K562 (cell line): ENCODE results near the gene KIF25. TPM values are rescaled to one million over a fixed set of nuclear protein-coding genes. Genes with fewer than 3 reads are reported as not detected.

Source experiments
- ATAC-seq: fragments of 200-7000 bp; cut with Tn5 transposase; 3 replicates; pipeline ENCODE4 v1.9.1; 2020; ENCODE audit warnings: moderate library complexity
- BruUV-seq: library from RNA; stranded (reverse); fragments of 400-500 nt; replicated peaks from 2 replicates; lab custom pipeline; 2021; lab: Mats Ljungman, UMichigan
- CTCF ChIA-PET: fragments of 300-600 bp; formaldehyde crosslinking; extraction: SDS; loops from one replicate; lab custom pipeline; 2021; ENCODE audit warnings: low intra/inter-chr PET ratio; lab: Yijun Ruan, JAX
- POLR2A ChIA-PET: fragments of 300-600, 350-650 bp; sonication (Branson Sonifier 250); formaldehyde crosslinking; extraction: SDS; loops from one replicate; lab custom pipeline; 2021; ENCODE audit warnings: antibody characterized with exemption, inconsistent platforms; lab: Yijun Ruan, JAX
- DNase-seq, 4 experiments: peaks; one replicate each; pipeline versions ENCODE4 v3.0.0 to v3.0.0-alpha.2; 2011 to 2018; ENCODE audit warnings: low spot score in 3 of 4, mixed read lengths in 3 of 4; ENCODE audit errors: extremely low read depth in 1 of 4
- FAIRE-seq: peaks from 2 replicates; lab custom pipeline; 2011; peaks lifted over from hg19 to GRCh38; lab: Jason Lieb, UNC
- H2AFZ ChIP-seq: 2 replicates; pipeline ENCODE4 v1.6.0; 2011; ENCODE audit warnings: low read depth, low read length, control low read depth, inconsistent platforms
- H3K27ac ChIP-seq: fragments of 200-600 bp; 3 replicates; pipeline ENCODE4 v1.8.0; 2011; ENCODE audit warnings: low read depth, mild to moderate bottlenecking, control low read depth, inconsistent platforms, low read length, moderate library complexity, mixed read lengths; ENCODE audit errors: extremely low read depth
- H3K27me3 ChIP-seq, 2 experiments: fragments of 300-600 bp in 1 of 2; 2 replicates in 1 of 2; 3 replicates in 1 of 2; pipeline versions ENCODE4 v1.6.0 to v1.8.0; 2011; ENCODE audit warnings: inconsistent platforms in 2 of 2, low read length in 2 of 2, mild to moderate bottlenecking in 1 of 2, mixed read lengths in 1 of 2, moderate library complexity in 1 of 2; ENCODE audit not compliant: control insufficient read depth in 2 of 2, insufficient read depth in 2 of 2
- H3K36me3 ChIP-seq: fragments of 300-600 bp; 3 replicates; pipeline ENCODE4 v1.8.0; 2011; ENCODE audit warnings: mild to moderate bottlenecking, low read length, inconsistent platforms; ENCODE audit not compliant: control insufficient read depth, insufficient read depth
- H3K4me1 ChIP-seq, 2 experiments: fragments of 200-600 bp in 1 of 2; replicated peaks in 1 of 2; 2 replicates in 1 of 2; 3 replicates in 1 of 2; pipeline versions ENCODE4 v1.5.1 to v1.8.0; 2011; ENCODE audit warnings: inconsistent platforms in 2 of 2, low read length in 2 of 2, mild to moderate bottlenecking in 1 of 2, mixed read lengths in 1 of 2, moderate library complexity in 1 of 2; ENCODE audit not compliant: control insufficient read depth in 2 of 2, insufficient read depth in 2 of 2
- H3K4me2 ChIP-seq: 2 replicates; pipeline ENCODE4 v1.6.1; 2011; ENCODE audit warnings: low read length, control low read depth, inconsistent platforms, mixed read lengths; ENCODE audit not compliant: insufficient read depth
- H3K4me3 ChIP-seq: fragments of 200-600 bp; sonication (generic), shearing (Covaris generic); 2 replicates; pipeline ENCODE4 v1.5.1; 2016; ENCODE audit warnings: control low read depth, inconsistent platforms
- H3K79me2 ChIP-seq: fragments of 200-600 bp; 3 replicates; pipeline ENCODE4 v1.8.0; 2011; ENCODE audit warnings: low read length, inconsistent platforms; ENCODE audit not compliant: control insufficient read depth, insufficient read depth
- H3K9ac ChIP-seq, 2 experiments: 2 replicates each; pipeline versions ENCODE4 v1.6.0 to v1.6.1; 2011; ENCODE audit warnings: low read depth in 2 of 2, low read length in 2 of 2, control low read depth in 1 of 2, inconsistent platforms in 1 of 2, mild to moderate bottlenecking in 1 of 2, mixed read lengths in 1 of 2; ENCODE audit not compliant: insufficient read depth in 1 of 2
- H3K9me1 ChIP-seq: one replicate; pipeline ENCODE4 v1.6.0; 2011; ENCODE audit warnings: inconsistent platforms, mild to moderate bottlenecking, low read length, moderate library complexity; ENCODE audit not compliant: control insufficient read depth, insufficient read depth
- H3K9me3 ChIP-seq: replicated peaks from 2 replicates; pipeline ENCODE4 v1.5.1; 2011; ENCODE audit warnings: low read depth, low read length, inconsistent platforms; ENCODE audit not compliant: control insufficient read depth, insufficient read depth
- H4K20me1 ChIP-seq: replicated peaks from 2 replicates; pipeline ENCODE4 v1.6.1; 2011; ENCODE audit warnings: low read length, inconsistent platforms, mixed read lengths; ENCODE audit not compliant: control insufficient read depth, insufficient read depth
- EGR1 ChIP-seq: fragments of 450-650 bp; conservative IDR thresholded peaks from 2 replicates; pipeline ENCODE4 v1.6.1; 2017; ENCODE audit warnings: mild to moderate bottlenecking
- ILK ChIP-seq: fragments of 450-650 bp; IDR thresholded peaks from 2 replicates; pipeline ENCODE4 v1.6.1; 2016; ENCODE audit warnings: missing genetic modification characterization, low read depth, mild to moderate bottlenecking, missing compliant biosample characterization, moderate library complexity, borderline replicate concordance
- POLR3G ChIP-seq: IDR thresholded peaks from 2 replicates; pipeline ENCODE4 v1.6.1; 2011; ENCODE audit not compliant: insufficient read length, insufficient replicate concordance; ENCODE audit errors: extremely low read depth
- RBM17 ChIP-seq: fragments of 200-400 bp; formaldehyde crosslinking; IDR thresholded peaks from 2 replicates; pipeline ENCODE4 v1.6.1; 2017; ENCODE audit warnings: low read depth, mild to moderate bottlenecking, low read length, borderline replicate concordance
- TFAM ChIP-seq: fragments of 250-450 bp; sonication (Bioruptor Pico); conservative IDR thresholded peaks from 2 replicates; pipeline ENCODE4 v1.5.0; 2021; ENCODE audit warnings: mild to moderate bottlenecking, moderate library complexity
- ZNF23 ChIP-seq: fragments of 250-450 bp; sonication (Bioruptor Pico); IDR thresholded peaks from 2 replicates; pipeline ENCODE4 v1.4.0; 2020; ENCODE audit warnings: mild to moderate bottlenecking
- ZNF324 ChIP-seq: fragments of 250-450 bp; sonication (Bioruptor Pico); IDR thresholded peaks from 2 replicates; pipeline ENCODE4 v1.4.0; 2020; ENCODE audit warnings: mild to moderate bottlenecking
- ZNF354B ChIP-seq: fragments of 250-450 bp; sonication (Bioruptor Pico); IDR thresholded peaks from 2 replicates; pipeline ENCODE4 v1.4.0; 2020
- ZNF444 ChIP-seq: fragments of 250-450 bp; sonication (Bioruptor Pico); IDR thresholded peaks from 2 replicates; pipeline ENCODE4 v1.4.0; 2020; ENCODE audit warnings: mild to moderate bottlenecking, moderate library complexity
- WGBS: fragments of 100-300 bp; shearing (Covaris generic); methylation state at CpG from one replicate; pipeline ENCODE4 v1.1.6; 2016; ENCODE audit warnings: low coverage, mixed read lengths; ENCODE audit not compliant: insufficient coverage; ENCODE audit errors: missing lambda C conversion rate; 5-methylcytosine and 5-hydroxymethylcytosine counted together
- in situ Hi-C: fragments of 300-500 bp; cut with MboI; formaldehyde crosslinking; loops from 4 replicates; pipeline ENCODE4 v1.15.0; 2018; ENCODE audit warnings: inconsistent platforms, mixed read lengths
- intact Hi-C: fragments of 100-400 bp; cut with micrococcal nuclease; formaldehyde crosslinking; loops from 2 replicates; pipeline ENCODE4 v1.14.2; 2022
- polyA plus RNA-seq, 8 experiments: library from polyadenylated mRNA; depleted of rRNA in 4 of 8; stranded (reverse) in 5 of 8; unstranded in 3 of 8; fragments of >200 nt; fragmentation: Nextera tagmentation in 2 of 8; fragmentation: Illumina TruSeq in 1 of 8; extraction: Ambion mirVana in 2 of 8; extraction: Trizol in 1 of 8; gene quantifications; 2 replicates each; pipeline versions ENCODE4 v1.2.1 to v1.2.3, GENCODE V29; 2011 to 2014; ENCODE audit warnings: inconsistent platforms in 1 of 8, missing spikeins in 1 of 8
- total RNA-seq, 7 experiments: library from RNA; depleted of rRNA in 6 of 7; stranded (reverse); fragments of >200 nt in 6 of 7; fragmentation: Illumina TruSeq in 2 of 7; extraction: Trizol in 2 of 7; gene quantifications; 2 replicates each; pipeline versions ENCODE4 v1.2.1 to v1.2.3, GENCODE V29; 2011 to 2021; ENCODE audit warnings: low replicate concordance in 1 of 7
- TF ChIP-seq, protein P1 (sequence below): sonication (generic); formaldehyde crosslinking; IDR thresholded peaks from 2 replicates; pipeline ENCODE4 v1.9.0; 2022; ENCODE audit warnings: mild to moderate bottlenecking, missing genetic modification reagents
- TF ChIP-seq, protein P2 (sequence below), 2 experiments: fragments of 450-650 bp; formaldehyde crosslinking in 1 of 2; IDR thresholded peaks; 2 replicates each; pipeline versions ENCODE4 v1.4.0 to v1.6.1; 2014 to 2020; ENCODE audit warnings: mild to moderate bottlenecking in 2 of 2, borderline replicate concordance in 1 of 2, low read depth in 1 of 2
- TF ChIP-seq, protein P3 (sequence below): fragments of 250-450 bp; sonication (Bioruptor Pico); IDR thresholded peaks from 2 replicates; pipeline ENCODE4 v1.5.0; 2021
- TF ChIP-seq, protein P4 (sequence below): sonication (generic); formaldehyde crosslinking; IDR thresholded peaks from 2 replicates; pipeline ENCODE4 v1.8.0; 2022; ENCODE audit warnings: mild to moderate bottlenecking, missing genetic modification reagents

KIF25 gene
- total and polyA plus RNA-seq, 9 of the 15 experiments (the other 6 are each of a cell fraction or from before 2014, with no cell fraction given) = 0.04 to 0.49 (median 0.23) TPM; not detected in 5

DNA sequence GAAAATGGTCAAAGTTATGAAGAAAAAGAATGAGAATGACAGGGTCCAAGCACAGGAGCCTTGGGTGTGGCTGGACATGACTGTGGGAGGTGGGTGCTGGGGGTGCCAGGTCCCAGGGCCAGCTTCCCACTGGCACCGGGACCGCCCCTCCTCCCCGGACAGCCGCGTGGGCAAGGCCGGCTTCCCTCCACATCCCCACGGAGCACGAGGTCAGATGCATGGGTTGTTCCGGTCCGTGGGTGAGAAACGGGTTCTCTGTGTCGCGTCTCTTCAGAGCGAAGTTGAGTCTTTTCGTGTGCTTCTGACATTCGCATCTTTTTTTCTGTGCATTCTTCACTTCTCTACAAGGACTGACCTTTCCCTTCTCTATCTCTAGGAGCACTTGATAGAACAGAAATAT, 30.1 kb downstream of the KIF25 start:
- H3K9me1 ChIP-seq = no peaks in the 10 kb centered on the region
- no peaks in the 10 kb centered on the region for H4K20me1 ChIP-seq
- H3K4me2 ChIP-seq = no peak overlapping the region
- no peak overlapping the region for H3K9ac ChIP-seq
- ATAC-seq (no peak), DNase-seq (no peak), FAIRE-seq (no peak)
- ChIA-PET POLR2A (no interaction called here), CTCF (no interaction called here)
- no peaks in the 10 kb centered on the region for H3K79me2 ChIP-seq
- no peak overlapping the region for H3K4me3 ChIP-seq
- no peak overlapping the region for H2AFZ ChIP-seq
- H3K4me1 ChIP-seq = peaks cover 0 to 9% of the 10 kb centered on the region in 2 experiments; a peak in 4 of 5 replicates
- no peaks in the 10 kb centered on the region for H3K9me3 ChIP-seq
- peaks cover 31 to 62% of the 10 kb centered on the region in 2 experiments for H3K27me3 ChIP-seq
- in situ Hi-C loops (no loop called here), intact Hi-C loops (no loop called here)
- no peak overlapping the region for H3K27ac ChIP-seq
- BruUV-seq = no TSS peak
- 20% methylated on average over 16 of the region's 16 CpGs for WGBS
- H3K36me3 ChIP-seq = no peaks in the 10 kb centered on the region
- TF ChIP-seq, protein P1, sequence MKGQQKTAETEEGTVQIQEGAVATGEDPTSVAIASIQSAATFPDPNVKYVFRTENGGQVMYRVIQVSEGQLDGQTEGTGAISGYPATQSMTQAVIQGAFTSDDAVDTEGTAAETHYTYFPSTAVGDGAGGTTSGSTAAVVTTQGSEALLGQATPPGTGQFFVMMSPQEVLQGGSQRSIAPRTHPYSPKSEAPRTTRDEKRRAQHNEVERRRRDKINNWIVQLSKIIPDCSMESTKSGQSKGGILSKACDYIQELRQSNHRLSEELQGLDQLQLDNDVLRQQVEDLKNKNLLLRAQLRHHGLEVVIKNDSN (CRISPR knock-in tag) = no peak
- TF ChIP-seq ZNF324 (CRISPR knock-in tag) (no peak), TFAM (CRISPR knock-in tag) (no peak), EGR1 (no peak), ZNF23 (CRISPR knock-in tag) (no peak), RBM17 (no peak), ZNF354B (no peak), POLR3G (no peak), ILK (no peak), ZNF444 (CRISPR knock-in tag) (no peak)
- TF ChIP-seq, protein P2, sequence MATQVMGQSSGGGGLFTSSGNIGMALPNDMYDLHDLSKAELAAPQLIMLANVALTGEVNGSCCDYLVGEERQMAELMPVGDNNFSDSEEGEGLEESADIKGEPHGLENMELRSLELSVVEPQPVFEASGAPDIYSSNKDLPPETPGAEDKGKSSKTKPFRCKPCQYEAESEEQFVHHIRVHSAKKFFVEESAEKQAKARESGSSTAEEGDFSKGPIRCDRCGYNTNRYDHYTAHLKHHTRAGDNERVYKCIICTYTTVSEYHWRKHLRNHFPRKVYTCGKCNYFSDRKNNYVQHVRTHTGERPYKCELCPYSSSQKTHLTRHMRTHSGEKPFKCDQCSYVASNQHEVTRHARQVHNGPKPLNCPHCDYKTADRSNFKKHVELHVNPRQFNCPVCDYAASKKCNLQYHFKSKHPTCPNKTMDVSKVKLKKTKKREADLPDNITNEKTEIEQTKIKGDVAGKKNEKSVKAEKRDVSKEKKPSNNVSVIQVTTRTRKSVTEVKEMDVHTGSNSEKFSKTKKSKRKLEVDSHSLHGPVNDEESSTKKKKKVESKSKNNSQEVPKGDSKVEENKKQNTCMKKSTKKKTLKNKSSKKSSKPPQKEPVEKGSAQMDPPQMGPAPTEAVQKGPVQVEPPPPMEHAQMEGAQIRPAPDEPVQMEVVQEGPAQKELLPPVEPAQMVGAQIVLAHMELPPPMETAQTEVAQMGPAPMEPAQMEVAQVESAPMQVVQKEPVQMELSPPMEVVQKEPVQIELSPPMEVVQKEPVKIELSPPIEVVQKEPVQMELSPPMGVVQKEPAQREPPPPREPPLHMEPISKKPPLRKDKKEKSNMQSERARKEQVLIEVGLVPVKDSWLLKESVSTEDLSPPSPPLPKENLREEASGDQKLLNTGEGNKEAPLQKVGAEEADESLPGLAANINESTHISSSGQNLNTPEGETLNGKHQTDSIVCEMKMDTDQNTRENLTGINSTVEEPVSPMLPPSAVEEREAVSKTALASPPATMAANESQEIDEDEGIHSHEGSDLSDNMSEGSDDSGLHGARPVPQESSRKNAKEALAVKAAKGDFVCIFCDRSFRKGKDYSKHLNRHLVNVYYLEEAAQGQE (IDR thresholded peaks at IDR 0.05; ENCODE audit: borderline replicate concordance) = no peak
- TF ChIP-seq, protein P2 (CRISPR knock-in tag; IDR thresholded peaks at IDR 0.05; ENCODE audit: low read depth) = no peak
- TF ChIP-seq, protein P3, sequence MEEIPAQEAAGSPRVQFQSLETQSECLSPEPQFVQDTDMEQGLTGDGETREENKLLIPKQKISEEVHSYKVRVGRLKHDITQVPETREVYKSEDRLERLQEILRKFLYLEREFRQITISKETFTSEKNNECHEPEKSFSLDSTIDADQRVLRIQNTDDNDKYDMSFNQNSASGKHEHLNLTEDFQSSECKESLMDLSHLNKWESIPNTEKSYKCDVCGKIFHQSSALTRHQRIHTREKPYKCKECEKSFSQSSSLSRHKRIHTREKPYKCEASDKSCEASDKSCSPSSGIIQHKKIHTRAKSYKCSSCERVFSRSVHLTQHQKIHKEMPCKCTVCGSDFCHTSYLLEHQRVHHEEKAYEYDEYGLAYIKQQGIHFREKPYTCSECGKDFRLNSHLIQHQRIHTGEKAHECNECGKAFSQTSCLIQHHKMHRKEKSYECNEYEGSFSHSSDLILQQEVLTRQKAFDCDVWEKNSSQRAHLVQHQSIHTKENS = no peak
- TF ChIP-seq, protein P4, sequence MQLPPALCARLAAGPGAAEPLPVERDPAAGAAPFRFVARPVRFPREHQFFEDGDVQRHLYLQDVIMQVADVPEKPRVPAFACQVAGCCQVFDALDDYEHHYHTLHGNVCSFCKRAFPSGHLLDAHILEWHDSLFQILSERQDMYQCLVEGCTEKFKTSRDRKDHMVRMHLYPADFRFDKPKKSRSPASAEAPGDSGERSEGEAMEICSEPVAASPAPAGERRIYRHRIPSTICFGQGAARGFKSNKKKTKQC (CRISPR knock-in tag) = no peak
